Naive thymus-derived CD8-positive, alpha-beta T cell (primary cell): Measurements from ENCODE around the gene RAPGEF3. TPM values are rescaled to one million over a fixed set of nuclear protein-coding genes. Genes with fewer than 3 reads are reported as not detected.
A peak's percentile ranks its signal among the peaks of the same experiment; 100 is the strongest.

ENCODE experiments used
- ATAC-seq, 2 donors: fragments of 150-1000 bp; cut with Tn5 transposase in 1 of 2; sonication (Bioruptor Pico), chemical (Tn5 transposase) in 1 of 2; 1 replicate in 1 of 2; 2 replicates in 1 of 2; pipeline ENCODE4 v1.10.0; 2021; ENCODE audit warnings: mild to moderate bottlenecking in 2 of 2, moderate library complexity in 2 of 2
- POLR2A ChIA-PET: fragments of 350-600 bp; sonication (Branson Sonifier 250); formaldehyde crosslinking; loops from one replicate; lab custom pipeline; 2021; ENCODE audit warnings: antibody characterized with exemption; lab: Charles Lee
- DNase-seq, 10 donors: peaks; one replicate each; pipeline versions ENCODE4 v3.0.0 to v3.0.0-alpha.2; 2020 to 2022
- H3K27ac Mint-ChIP-seq, 10 donors: one replicate each; pipeline ENCODE4 v1.8.0; 2020 to 2022; ENCODE audit warnings: mild to moderate bottlenecking in 10 of 10, mixed read lengths in 10 of 10, moderate library complexity in 4 of 10, inconsistent platforms in 1 of 10
- H3K27me3 Mint-ChIP-seq, 5 donors: one replicate each; pipeline ENCODE4 v1.8.0; 2021 to 2022; ENCODE audit warnings: mixed read lengths in 5 of 5
- H3K36me3 Mint-ChIP-seq, 3 donors: one replicate each; pipeline ENCODE4 v1.8.0; 2020 to 2022; ENCODE audit warnings: mixed read lengths in 3 of 3, mild to moderate bottlenecking in 2 of 3, inconsistent platforms in 1 of 3
- H3K4me1 Mint-ChIP-seq, 4 donors: one replicate each; pipeline ENCODE4 v1.8.0; 2021 to 2022; ENCODE audit warnings: mixed read lengths in 4 of 4
- H3K4me3 Mint-ChIP-seq, 10 donors: one replicate each; pipeline ENCODE4 v1.8.0; 2020 to 2022; ENCODE audit warnings: mild to moderate bottlenecking in 10 of 10, mixed read lengths in 10 of 10, moderate library complexity in 6 of 10, inconsistent platforms in 1 of 10
- H3K9me3 Mint-ChIP-seq, 9 donors: one replicate each; pipeline ENCODE4 v1.8.0; 2020 to 2022; ENCODE audit warnings: mixed read lengths in 9 of 9, mild to moderate bottlenecking in 3 of 9, inconsistent platforms in 1 of 9, moderate library complexity in 1 of 9
- polyA plus RNA-seq, 3 donors: library from polyadenylated mRNA; unstranded; fragments of 300-500 nt; fragmentation: Illumina TruSeq; gene quantifications; one replicate each; pipeline ENCODE4 v1.2.3, GENCODE V29; 2021
- total RNA-seq, 8 experiments: library from RNA in 2 of 8; stranded (reverse) in 2 of 8; gene quantifications; one replicate each; pipeline ENCODE4 v1.2.3 and lab custom pipeline; 2021 to 2026

The RAPGEF3 gene
- total and polyA plus RNA-seq, 5 experiments from 2014 or later = 0.08 to 0.65 (median 0.27) TPM

DNA sequence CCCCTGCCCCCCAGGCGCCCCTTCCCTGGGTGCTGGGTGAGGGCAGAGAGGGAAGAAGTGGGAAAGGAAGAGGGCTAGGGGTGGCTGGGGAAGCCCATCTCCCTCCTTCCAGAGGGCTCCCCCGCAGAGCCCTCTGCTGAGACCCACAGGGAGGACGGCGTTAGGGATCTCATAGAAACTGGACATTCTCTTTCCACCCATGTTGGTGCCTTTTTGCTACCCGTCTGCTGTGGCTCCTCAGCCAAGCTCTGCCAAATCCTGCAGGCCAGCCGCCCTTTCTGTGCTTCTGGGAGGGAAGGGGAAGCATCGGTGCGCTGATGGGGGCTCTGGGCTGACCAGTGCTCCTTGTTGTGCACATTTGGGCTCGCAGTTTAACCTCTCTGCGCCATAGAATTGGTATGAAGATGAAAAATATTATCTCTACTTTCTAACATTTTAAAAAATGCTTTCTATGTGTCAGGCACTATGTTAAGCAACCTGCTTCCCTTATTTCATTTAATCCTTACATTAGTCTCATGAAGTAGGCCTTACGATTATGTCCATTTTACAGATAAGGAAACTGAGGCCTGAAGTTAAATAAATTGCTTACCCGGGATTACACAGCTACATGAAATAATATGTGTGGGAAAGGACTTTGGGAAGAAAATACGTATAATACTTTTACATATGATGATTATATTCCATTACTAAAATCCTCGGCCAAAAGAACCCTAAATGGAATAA, 15.3 kb upstream of the RAPGEF3 start:
- peaks cover 11 to 34% (median 25%) of the 10 kb centered on the region in 4 donors for H3K4me1 Mint-ChIP-seq
- POLR2A ChIA-PET = interaction anchor here (0.5 to 3.6 kb wide), 6 partner anchors 15 to 58 kb away, joined by 3 to 18 read pairs (median 4); partner anchors contain the start of gene RAPGEF3
- H3K9me3 Mint-ChIP-seq = no peaks in the 10 kb centered on the region
- H3K27ac Mint-ChIP-seq = peak overlapping the region; percentile 49 to 88 (median 73)
- no peaks in the 10 kb centered on the region for H3K27me3 Mint-ChIP-seq
- no peak for DNase-seq
- H3K36me3 Mint-ChIP-seq = no peaks in the 10 kb centered on the region
- H3K4me3 Mint-ChIP-seq = peak overlapping the region; percentile 80 to 92 (median 86)
- no peak for ATAC-seq

- H3K4me1 Mint-ChIP-seq = peaks cover 9 to 33% (median 22%) of the 10 kb centered on the region in 4 donors
- peak; percentile 91 for ATAC-seq
- peak; percentile 53 to 80 (median 76) for DNase-seq
- H3K27me3 Mint-ChIP-seq = no peaks in the 10 kb centered on the region
- POLR2A ChIA-PET = interaction anchor here (0.7 to 3.6 kb wide), 9 partner anchors 14 to 185 kb away, joined by 3 to 18 read pairs (median 5); partner anchors contain the start of genes RAPGEF3 and RPAP3
- peak within 1 kb of the TSS; percentile 82 to 92 (median 88) for H3K4me3 Mint-ChIP-seq
- no peaks in the 10 kb centered on the region for H3K9me3 Mint-ChIP-seq
- H3K27ac Mint-ChIP-seq = peak within 1 kb of the TSS; percentile 49 to 88 (median 80)
- no peaks in the 10 kb centered on the region for H3K36me3 Mint-ChIP-seq
Measured at GRCh38 chr12:47773062-47773857, 14.6 kb upstream of the RAPGEF3 start, which contains the start of gene SLC48A1. TSS of gene SLC48A1 (plus strand) at chr12:47773238. CDS start at chr12:47773305, 67 bp downstream.

DNA sequence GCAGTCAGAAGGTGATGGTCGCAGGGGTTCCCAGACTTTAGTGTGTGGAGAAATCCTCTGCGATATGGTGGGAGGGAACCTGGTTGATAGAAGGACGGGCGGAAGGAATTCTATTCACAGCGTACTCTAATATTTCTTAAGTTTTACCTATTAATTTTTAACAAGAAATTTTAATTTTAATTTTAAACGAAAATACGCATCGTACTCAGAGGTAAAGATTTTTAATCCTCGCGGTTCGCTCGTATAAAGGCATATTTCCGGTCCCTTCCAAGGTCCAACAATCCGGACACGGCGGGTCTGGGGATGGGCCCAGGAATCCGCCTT, 14.0 kb upstream of the RAPGEF3 start:
- POLR2A ChIA-PET = interaction anchor here (0.7 to 3.6 kb wide), 9 partner anchors 14 to 186 kb away, joined by 3 to 18 read pairs (median 5); partner anchors contain the start of genes RAPGEF3 and RPAP3
- no peaks in the 10 kb centered on the region for H3K27me3 Mint-ChIP-seq
- H3K27ac Mint-ChIP-seq = peak overlapping the region in 8 of 10 donors; percentile 41 to 88 (median 80)
- H3K4me1 Mint-ChIP-seq = peaks cover 7 to 30% (median 18%) of the 10 kb centered on the region in 4 donors
- no peak for ATAC-seq
- H3K4me3 Mint-ChIP-seq = peak overlapping the region; percentile 76 to 90 (median 85)
- DNase-seq = no peak
- no peaks in the 10 kb centered on the region for H3K36me3 Mint-ChIP-seq
- no peaks in the 10 kb centered on the region for H3K9me3 Mint-ChIP-seq

GRCh38 chr12:47772094-47772660, 13.5 kb upstream of the RAPGEF3 start:
- Mint-ChIP-seq H3K9me3 (no peaks in the 10 kb centered on the region), H3K36me3 (no peaks in the 10 kb centered on the region), H3K27me3 (no peaks in the 10 kb centered on the region), H3K27ac (peak overlapping the region in 8 of 10 donors; percentile 6 to 88 (median 80)), H3K4me1 (peaks cover 12 to 33% (median 21%) of the 10 kb centered on the region in 4 donors), H3K4me3 (peak overlapping the region; percentile 76 to 90 (median 85))
- ATAC-seq (no peak), DNase-seq (no peak)
- POLR2A ChIA-PET = interaction anchor here (1.3 to 3.6 kb wide), 5 partner anchors 13 to 67 kb away, joined by 5 to 18 read pairs (median 8); partner anchors contain the start of genes RAPGEF3 and RPAP3

GRCh38 chr12:47771304-47771703, 12.6 kb upstream of the RAPGEF3 start:
- ATAC-seq = no peak
- Mint-ChIP-seq H3K9me3 (no peaks in the 10 kb centered on the region), H3K36me3 (no peaks in the 10 kb centered on the region), H3K27ac (no peak overlapping the region), H3K4me3 (peak overlapping the region in 3 of 10 donors; percentile 38 to 89 (median 58)), H3K4me1 (peaks cover 16 to 38% (median 30%) of the 10 kb centered on the region in 4 donors), H3K27me3 (no peaks in the 10 kb centered on the region)
- DNase-seq = no peak
- POLR2A ChIA-PET = interaction anchor here (2.6 to 3.6 kb wide), 2 partner anchors 29 to 67 kb away, joined by 12 to 18 read pairs; no protein-coding TSS in a partner anchor

DNA sequence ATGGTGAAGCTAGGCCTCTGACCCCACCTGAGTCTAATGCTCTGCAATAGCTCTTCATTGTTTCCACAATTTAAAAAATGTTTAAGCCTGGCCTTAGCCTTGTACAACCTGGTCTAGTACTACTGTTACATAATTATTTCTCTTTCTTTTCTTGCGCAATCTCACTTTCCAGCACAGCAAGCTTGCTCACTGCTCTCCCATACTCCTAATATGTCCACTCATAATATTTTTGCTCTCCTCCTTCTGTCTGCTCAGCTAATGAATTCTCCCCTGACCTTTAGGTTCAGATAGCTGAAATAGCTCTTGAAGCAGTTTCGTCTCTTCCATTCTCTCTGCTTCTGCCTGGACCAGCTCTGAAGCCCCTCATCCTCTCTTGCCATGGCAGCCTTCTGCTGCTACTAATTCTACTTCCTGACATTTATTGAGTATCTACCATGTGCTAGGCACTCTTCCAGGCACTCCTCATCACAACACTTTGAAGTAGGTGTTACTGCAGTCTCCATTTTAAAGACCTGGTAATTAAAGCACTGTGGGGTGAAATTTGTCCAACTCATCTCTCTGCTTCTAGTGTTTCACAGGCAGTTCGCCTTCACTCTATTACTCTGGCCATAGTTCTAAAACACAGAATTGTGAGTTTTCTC, 11.5 kb upstream of the RAPGEF3 start:
- Mint-ChIP-seq H3K4me3 (no peak overlapping the region), H3K9me3 (no peaks in the 10 kb centered on the region), H3K36me3 (no peaks in the 10 kb centered on the region), H3K27me3 (no peaks in the 10 kb centered on the region), H3K4me1 (peaks cover 23 to 43% (median 37%) of the 10 kb centered on the region in 4 donors), H3K27ac (no peak overlapping the region)
- ATAC-seq (no peak), DNase-seq (no peak)
- POLR2A ChIA-PET = interaction anchor here (0.6 to 1.6 kb wide), 3 partner anchors 10 to 34 kb away, joined by 3 to 4 read pairs (median 3); no protein-coding TSS in a partner anchor

- no peaks in the 10 kb centered on the region for H3K36me3 Mint-ChIP-seq
- DNase-seq = no peak
- H3K9me3 Mint-ChIP-seq = no peaks in the 10 kb centered on the region
- peaks cover 21 to 42% (median 34%) of the 10 kb centered on the region in 4 donors for H3K4me1 Mint-ChIP-seq
- POLR2A ChIA-PET = interaction anchor here (0.6 to 1.6 kb wide), 3 partner anchors 11 to 35 kb away, joined by 3 to 4 read pairs (median 3); no protein-coding TSS in a partner anchor
- H3K4me3 Mint-ChIP-seq = no peak overlapping the region
- H3K27ac Mint-ChIP-seq = no peak overlapping the region
- H3K27me3 Mint-ChIP-seq = no peaks in the 10 kb centered on the region
- no peak for ATAC-seq
Measured at GRCh38 chr12:47769234-47770085, 10.8 kb upstream of the RAPGEF3 start.

DNA sequence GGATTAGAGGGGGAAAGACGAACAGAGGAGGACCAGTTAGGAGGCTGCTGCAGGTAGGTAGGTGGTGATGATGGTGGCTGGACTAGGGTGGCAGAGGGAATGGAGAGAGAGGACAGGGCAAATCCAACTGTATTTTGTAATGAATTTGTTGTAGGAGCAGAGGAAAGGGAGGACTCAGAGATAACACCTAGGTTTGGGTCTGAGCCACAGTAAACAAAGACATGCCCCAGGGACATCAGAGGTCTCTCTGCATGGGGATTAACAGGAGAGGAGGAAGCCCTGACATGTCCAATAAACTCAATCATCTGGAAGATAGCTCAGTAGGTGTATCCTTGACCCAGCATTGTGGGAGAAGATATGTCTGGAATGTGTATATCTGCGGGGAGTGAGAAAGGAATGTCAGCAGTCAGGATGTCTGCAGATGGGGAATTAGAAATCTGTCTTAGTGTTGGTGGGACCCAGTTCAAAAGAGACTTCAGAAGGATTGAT, 9.7 kb upstream of the RAPGEF3 start:
- no peak overlapping the region for H3K4me3 Mint-ChIP-seq
- H3K27me3 Mint-ChIP-seq = no peaks in the 10 kb centered on the region
- no peaks in the 10 kb centered on the region for H3K9me3 Mint-ChIP-seq
- DNase-seq (no peak), ATAC-seq (no peak)
- H3K27ac Mint-ChIP-seq = no peak overlapping the region
- peaks cover 21 to 32% (median 31%) of the 10 kb centered on the region in 4 donors for H3K4me1 Mint-ChIP-seq
- POLR2A ChIA-PET = interaction anchor here (1.6 kb wide), 1 partner anchor 12 kb away, joined by 4 read pairs; no protein-coding TSS in a partner anchor
- H3K36me3 Mint-ChIP-seq = no peaks in the 10 kb centered on the region

DNA sequence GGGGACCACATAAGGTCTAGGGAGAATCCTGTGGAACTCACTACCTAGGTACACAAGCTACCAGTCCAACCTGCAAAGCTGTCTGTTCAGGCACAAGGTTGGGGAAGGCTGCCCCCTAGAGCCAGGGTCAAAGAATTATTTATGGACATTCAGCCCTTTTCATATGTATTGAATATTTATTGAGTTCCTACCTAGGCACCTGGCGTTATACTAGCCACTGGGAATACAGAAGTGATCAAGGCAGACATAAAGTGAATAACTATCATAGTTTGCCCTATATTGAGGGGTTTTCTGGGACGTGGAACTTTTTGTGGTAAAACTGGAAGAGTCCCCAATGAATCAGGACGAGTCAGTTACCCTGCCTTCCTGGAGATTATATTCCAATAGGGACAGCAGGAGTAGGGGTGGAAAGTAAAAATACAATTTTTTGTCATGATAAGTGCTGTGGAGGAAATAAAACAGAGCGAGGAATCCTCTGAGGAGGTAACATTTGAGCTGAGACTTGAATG, 8.6 kb upstream of the RAPGEF3 start:
- Mint-ChIP-seq H3K36me3 (no peaks in the 10 kb centered on the region), H3K9me3 (no peaks in the 10 kb centered on the region), H3K27me3 (no peaks in the 10 kb centered on the region), H3K4me3 (peak overlapping the region in 1 of 10 donors; percentile 46), H3K27ac (peak overlapping the region in 7 of 10 donors; percentile 3 to 88 (median 44)), H3K4me1 (peaks cover 18 to 30% (median 27%) of the 10 kb centered on the region in 4 donors)
- POLR2A ChIA-PET = interaction anchor here (0.7 to 1.8 kb wide), 8 partner anchors 9 to 57 kb away, joined by 3 to 10 read pairs (median 5); no protein-coding TSS in a partner anchor
- DNase-seq = peak; percentile 51 to 86 (median 60)
- ATAC-seq = peak; percentile 68 to 81

- peak overlapping the region in 8 of 10 donors; percentile 39 to 67 (median 46) for H3K4me3 Mint-ChIP-seq
- peak in 7 of 10 donors; percentile 13 to 43 (median 27) for DNase-seq
- H3K36me3 Mint-ChIP-seq = no peaks in the 10 kb centered on the region
- no peaks in the 10 kb centered on the region for H3K27me3 Mint-ChIP-seq
- H3K9me3 Mint-ChIP-seq = no peaks in the 10 kb centered on the region
- POLR2A ChIA-PET = interaction anchor here (0.6 to 1.8 kb wide), 10 partner anchors 9 to 71 kb away, joined by 3 to 10 read pairs (median 5); partner anchors contain the start of gene HDAC7
- H3K27ac Mint-ChIP-seq = peak overlapping the region in 8 of 10 donors; percentile 8 to 88 (median 58)
- H3K4me1 Mint-ChIP-seq = peaks cover 18 to 30% (median 26%) of the 10 kb centered on the region in 4 donors
- ATAC-seq = peak; percentile 71 to 77
Measured at GRCh38 chr12:47766502-47767215, 8.0 kb upstream of the RAPGEF3 start.
